NCI-H2227 treated with DMSO at 0.1 percent for 48 hours (cell line): ENCODE data around the gene FBXO5.
A peak's percentile ranks its signal among the peaks of the same experiment; 100 is the strongest.
"Not testable (repeated sequence)": the region's sequence is repeated elsewhere in the genome, so short reads cannot be mapped to it uniquely, and the experiment has no call there.

ENCODE experiments used
- DNase-seq: peaks from one replicate; lab custom pipeline; 2025; lab: John Stamatoyannopoulos, UW

FBXO5 gene

DNA sequence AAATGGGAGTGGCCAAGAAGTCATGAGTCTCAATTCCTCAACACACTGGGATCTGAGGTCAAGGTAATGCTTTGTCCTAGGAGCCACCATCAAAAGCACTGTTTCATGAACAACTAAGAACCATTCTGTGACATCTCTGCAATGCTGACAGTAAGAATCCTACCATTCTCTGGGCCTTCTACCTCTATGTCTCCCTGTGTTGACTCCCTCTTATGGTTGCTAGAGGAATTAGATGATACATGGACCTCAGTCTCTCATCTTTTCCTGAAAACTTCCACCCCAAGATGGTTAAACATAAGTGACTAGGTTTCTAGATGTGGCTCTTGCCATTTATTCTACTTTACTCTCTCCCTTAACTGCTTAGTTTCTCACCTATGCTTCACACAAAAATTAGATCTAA is 10.6 kb upstream of the FBXO5 start:
- no peak for DNase-seq

DNA sequence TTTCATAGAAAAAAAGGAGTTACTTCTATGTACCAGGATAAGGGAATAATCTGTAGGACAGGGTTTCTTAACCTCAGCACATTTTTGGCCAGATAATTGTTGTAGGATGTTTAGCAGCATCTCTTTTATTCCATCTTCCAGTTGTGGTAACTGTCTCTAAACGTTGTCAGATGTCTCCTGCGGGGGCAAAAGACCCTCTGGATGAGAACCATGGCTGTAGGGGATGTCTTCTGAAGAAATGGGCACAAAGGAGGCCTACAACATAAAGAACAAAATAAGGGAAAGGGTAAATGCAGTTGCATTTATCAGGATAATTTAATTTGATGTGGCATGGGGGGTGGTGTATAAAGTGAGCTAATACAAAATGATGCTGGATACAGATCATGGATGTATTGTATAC is 4.1 kb upstream of the FBXO5 start:
- no peak for DNase-seq

DNA sequence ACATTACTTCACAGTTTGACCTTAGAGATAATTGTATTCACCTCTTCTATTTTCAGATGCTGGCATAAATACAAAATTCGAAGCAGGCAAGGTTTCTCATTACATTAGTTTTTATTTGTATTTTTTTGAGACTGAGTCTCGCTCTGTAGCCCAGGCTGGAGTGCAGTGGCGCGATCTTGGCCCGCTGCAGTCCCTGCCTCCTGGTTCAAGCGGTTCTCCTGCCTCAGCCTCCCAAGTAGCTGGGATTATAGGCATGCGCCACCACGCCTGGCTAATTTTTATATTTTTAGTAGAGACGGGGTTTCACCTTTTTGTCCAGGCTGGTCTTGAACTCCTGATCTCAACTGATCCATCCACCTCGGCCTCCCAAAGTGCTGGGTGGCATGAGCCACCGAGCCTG is 2.5 kb upstream of the FBXO5 start:
- DNase-seq = not testable (repeated sequence)

DNA sequence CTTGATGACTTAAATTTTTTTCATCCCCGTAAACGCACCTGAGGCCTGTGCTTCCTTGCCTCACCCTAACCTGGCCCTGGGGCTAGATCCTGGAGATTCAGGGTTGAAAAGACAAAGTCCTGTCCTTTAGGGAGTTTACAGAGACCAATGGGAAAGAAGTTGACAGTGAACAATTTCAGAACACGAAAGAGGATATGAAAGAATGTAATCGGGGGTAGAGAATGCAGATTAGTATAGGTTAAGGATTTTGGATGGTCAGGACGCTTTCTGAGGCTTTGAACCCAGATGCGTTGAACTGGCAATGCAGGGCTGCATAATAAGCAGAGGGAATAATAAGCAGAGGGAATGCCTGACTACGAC is 1.7 kb upstream of the FBXO5 start:
- DNase-seq = no peak

DNA sequence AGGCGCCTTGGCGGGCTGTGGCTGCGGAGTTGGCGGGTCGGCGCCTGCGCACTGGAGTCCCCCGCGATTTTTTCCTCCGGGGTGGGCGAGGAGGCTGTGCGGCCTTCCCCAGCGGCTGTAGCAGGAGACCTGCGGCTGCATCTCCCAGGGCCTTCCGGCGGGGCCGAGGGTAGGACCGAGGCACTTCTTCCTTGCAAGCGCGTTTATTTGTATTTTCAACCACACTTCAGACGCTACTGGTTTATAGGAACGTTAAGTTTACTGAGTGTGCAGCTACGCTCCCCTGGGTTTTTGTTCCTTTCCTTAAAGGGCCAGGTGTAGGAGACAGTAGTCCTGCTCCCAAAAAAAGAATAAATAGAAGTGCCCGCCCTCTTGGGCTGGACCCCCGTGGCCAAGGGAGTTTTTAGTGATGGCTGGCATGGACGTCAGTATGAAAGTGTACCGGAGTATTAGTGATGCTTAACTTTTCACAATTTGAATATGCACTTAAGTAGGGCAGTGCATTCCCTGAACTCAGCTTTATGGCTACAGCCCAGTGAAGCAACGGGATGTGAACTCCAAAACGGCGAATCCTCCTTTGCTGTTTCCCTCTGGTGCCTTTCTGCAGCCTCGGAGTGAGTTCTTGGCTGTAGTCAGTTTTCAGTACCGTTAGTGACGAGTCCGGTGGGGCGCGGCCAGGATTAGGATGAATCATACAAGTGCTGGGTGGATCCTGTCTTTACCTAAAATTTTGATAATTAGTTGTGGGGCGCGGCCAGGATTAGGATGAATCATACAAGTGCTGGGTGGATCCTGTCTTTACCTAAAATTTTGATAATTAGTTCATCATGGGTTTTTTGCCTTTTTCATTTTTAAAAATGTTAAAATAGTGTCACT is 1.0 kb upstream of the FBXO5 start:
- peak; percentile 36 for DNase-seq

DNA sequence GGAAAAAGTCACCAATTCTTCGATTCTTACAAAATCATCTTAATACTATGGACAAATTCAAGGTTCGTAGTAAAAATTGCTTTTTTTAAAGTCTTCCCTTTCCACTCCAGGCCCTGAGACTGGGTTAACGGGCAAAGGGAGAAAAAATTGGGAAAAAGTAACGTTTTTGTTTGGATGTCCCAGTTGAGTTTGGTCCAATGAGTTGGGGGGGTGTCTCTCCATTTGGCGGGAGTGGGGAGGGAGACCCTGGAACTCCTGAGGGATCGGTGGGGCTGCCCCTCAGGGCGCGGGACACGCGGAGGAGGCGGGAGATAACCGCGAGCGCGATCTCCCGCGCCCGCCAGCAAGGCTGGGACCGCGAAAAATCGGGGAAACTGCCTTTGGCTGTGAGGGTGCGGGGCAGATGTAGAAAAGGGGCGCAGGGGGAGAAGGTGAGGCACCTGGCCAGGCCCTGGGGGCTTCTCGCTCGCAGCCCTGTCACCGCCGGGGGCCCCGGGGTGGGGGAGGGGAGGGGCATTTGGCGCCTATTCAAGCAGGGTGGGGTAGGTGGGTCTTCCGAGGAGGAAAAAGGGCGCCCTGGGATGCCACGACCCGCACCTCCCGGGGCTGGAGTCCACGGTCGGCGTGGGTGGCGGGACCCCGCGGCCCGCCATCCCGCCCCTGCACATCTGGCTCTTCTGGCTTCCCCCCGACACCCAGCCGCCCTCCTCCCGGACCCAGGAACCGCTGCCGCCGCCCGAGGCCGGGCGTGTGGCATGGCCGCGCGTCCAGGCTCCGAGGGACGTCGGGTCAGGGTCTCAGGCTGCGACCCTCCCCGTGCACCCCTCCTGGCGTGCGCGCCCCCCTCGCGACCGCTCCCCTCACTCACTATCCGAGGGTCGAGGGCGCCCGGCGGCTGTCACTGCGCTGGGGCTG is 595 bp downstream of the FBXO5 start:
- no peak for DNase-seq

DNA sequence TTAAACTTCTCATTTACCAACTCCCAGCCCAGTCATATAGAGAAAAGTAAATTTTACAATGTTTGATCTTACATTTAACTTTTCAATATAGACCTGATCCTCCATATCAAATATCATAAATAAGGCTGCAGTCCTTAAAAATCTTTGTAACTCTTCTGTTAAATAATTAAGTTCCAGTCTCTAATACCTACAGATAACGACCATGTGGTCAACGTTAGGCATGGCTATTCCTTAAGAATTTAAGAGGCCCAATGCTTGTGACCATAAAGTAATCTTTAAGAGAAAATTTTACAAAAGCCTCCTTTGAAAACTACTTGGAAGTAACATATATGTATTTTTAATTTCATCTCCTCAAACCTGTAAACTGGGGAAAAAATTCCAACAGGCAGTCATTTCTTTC is 1.6 kb downstream of the FBXO5 start:
- DNase-seq = no peak

DNA sequence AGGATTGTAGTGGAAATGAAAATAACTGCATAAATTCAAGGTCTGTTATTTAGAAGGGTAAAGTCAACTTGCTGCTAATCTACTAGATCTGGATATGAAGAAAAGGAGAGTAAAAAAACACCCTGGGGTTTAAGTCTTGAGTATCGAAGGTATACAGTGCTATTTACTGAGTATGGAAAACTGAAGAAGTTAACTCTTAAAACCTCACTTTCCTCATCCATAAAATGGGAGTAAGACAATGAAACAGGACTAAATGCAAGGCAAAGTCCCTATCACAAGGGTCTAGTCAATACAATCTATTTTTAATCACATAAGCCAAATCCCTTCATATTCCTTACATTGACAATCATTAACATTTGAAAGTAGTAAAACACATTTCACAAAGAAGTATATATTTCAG is 2.2 kb downstream of the FBXO5 start:
- no peak for DNase-seq

DNA sequence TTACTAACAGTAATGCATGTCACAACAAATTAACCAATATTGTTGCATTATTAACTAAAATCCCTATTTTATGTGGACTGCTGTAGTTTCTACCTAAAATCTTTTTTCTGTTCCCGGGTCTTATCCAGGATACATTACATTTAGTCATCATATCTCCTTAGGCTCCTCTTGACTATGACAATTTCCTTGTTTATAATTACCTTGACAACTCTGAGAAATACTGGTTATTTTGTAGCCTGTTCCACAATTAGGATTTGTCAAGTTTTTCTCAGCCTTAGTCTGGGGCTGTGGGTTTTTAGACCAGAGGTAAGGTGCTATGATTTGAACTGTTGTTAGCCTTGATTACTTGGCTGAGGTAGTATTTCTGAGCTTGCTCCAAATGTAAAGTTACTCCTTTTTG is 3.7 kb downstream of the FBXO5 start:
- no peak for DNase-seq

DNA sequence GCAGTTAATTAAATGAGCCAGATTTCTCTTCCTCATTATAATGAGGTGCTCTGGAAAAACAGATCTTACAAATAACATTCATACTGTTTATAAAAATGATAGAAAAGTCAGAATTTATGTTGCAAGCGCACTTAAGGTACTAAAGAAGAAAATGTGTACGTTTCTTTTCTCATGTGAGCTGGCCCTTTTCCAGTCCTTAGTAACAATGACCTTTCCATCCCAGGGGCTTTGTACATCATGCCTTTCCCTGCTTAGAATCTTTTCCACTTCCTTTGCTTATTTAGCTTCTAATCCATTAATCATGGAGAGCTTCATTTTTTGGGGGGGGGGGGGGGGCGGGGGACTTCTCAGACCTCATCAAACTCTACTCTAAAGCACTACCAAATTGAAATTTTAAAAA is 4.8 kb downstream of the FBXO5 start:
- no peak for DNase-seq

DNA sequence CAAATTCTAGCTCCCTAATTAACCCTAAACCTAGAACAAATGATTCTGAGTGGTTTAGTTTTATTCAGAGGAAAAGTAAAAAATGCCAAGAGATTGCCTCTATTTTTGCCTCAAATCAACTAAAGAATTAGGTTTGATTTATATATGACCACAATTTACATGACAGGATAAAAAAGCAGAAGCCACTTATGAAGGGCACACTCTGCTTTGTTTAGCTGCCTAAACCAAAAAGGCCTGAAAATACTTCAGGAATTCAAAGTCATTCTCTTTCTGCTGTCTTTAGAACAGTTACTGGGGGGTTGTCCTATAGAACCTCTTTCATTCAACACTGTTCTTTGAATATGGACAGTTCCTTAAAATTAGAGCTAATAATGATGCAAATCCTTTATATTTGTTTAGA is 5.3 kb downstream of the FBXO5 start:
- no peak for DNase-seq

DNA sequence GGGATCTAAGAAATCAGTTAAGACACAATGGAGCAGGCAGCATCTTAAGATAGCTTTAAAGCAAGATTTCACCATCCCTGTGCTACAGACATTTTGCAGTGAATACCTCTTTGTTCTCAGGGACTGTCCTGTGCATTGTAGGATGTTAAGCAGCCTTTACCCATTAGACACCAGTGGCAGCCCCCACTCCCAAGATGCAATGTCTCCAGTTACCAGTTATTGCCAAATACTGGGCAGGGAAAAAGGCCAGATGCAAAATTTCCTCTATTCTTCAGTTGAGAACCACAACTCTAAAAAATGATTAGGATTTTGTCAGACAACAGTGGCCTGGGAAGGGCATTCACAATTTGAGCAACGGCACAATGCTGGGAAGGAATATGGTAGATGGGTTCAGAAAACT is 6.1 kb downstream of the FBXO5 start:
- DNase-seq = no peak

DNA sequence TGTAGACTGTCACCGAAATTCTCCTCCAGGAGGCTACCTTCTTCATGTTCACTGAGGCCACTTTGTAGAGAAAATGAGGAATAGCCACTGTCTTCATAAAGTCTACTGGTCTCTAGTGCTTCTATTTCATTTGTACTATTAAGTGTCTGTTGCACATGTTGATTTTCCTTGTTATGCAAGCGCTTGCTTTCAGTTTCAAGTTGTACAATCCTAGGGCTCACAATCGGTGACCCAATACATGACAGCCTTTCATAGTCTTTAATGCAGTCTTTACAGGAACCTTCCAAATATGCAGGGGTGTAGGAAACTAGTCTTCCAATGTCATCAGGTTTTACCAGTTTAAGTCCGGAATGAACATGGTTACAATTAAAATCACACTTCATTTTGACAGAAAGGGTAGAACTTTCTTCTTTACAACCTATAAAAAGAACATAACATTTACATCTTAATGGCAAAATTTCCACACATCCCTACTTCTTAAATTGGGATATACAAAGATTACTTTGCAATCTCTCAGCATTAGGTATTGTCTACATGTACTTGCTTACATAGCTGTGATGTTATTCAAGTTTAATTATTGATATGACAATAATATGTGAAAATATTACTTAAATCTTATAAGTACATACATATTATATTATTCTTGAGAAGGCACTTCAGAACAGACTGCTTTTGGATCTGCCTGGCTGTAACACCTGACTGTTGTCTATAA is 7.5 kb downstream of the FBXO5 start:
- DNase-seq = no peak

DNA sequence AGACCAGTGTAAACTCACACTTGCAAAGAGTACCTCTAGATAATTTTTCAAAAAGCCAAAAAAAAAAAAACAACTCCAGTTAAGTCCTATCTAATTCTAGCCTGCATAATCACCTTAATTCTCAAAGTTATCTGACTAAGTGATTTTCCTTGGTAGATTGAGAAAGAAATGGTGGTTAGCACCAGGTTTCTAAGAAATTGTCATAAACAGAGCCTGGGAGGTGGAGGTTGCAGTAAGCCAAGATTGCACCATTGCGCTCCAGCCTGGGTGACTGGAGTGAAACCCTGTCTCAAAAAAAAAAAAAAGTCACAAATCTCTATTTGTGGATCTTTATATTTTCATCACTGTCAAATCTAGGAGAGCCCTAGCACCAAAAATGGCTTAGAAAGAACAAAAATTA is 8.9 kb downstream of the FBXO5 start:
- DNase-seq = no peak

DNA sequence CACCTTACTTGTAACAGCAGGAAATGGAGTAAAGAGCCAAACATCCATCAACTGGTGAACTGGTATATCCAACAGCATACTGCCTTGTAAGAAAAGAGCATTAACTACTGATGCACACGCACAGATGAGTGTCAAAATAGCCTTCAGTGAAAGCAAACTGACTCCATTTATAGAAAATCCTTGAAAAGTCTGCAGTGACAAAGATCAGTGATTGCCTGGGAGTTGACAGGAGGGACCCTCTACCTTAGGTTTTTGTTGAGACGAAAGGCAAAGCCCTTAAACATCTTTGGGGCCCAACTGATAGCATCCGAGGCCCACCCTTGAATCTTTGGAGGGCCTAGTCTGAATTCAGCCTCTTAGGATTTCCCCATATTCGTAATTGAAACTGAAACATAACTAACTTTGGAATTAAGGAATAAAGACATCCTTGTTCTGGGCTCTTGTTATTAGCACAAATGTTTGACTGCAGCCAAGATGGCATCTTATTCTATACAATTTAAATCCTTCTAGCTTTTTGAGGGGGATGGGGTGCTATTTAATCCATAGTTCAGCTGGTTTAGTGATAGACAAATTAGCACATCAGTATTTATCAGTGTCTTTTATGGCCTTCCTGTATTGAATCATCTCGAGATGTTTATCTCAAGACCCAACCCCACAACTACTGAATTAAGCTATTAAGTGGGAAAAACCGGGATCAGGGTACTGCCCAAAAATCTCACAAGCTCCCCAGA is 13.0 kb downstream of the FBXO5 start:
- no peak for DNase-seq

DNA sequence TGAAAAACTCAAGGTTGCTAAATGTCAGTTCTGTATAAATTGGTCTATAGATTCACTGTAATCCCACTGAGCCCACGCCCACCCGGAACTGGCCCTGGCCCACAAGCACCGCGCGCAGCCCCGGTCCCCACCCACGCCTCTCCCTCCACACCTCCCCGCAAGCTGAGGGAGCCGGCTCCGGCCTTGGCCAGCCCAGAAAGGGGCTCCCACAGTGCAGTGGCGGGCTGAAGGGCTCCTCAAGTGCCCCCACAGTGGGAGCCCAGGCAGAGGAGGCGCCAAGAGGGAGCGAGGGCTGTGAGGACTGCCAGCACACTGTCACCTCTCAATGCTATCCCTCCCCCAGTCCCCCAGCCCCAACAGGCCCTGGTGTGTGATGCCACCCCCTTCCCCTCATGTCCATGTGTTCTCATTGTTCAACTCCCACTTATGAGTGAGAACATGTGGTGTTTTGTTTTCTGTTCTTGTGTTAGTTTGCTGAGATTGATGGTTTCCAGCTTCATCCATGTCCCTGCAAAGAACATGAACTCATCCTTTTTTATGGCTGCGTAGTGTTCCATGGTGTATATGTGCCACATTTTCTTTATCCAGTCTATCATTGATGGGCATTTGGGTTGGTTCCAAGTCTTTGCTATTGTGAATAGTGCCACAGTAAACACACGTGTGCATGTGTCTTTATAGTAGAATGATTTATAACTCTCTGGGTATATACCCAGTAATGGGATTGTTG is 16.5 kb downstream of the FBXO5 start:
- DNase-seq = not testable (repeated sequence)

DNA sequence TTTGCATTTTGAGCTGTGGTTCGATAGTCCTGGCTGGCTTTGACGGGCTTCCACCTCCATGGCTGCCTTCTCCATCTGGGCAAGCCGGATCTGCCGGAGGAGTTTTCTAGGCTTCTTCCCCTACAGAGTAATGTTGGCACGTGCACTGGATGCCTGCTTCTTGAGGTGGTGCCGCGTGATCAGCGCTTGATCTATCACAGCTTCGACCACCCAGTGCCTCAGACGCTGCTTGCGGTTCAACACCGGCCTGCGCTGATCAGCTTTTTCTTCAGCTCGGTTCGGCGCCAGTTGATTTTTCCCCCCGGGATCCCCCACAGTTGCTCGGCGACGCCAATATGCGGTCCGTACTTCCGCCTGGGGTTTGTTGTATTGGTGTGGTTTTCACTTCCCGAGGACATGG is 23.5 kb downstream of the FBXO5 start:
- no peak for DNase-seq

DNA sequence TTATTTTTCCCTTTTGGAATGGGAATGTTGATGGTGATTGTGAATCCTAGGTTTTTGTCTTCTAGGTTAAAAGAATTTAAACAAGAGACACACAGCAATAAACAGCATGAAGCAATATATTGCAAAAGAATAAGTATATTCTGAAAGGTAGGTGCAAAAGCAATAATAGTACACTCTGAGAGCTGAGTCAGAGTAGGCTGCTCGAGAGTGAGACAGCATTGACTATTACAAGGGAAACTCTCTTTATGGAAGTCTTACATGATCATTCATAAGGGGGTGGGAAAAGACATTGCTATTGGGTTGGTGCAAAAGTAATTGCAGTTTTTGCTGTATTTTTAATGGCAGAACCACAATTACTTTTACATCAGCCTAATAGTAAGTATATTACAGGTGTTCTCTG is 25.0 kb downstream of the FBXO5 start:
- DNase-seq = no peak

DNA sequence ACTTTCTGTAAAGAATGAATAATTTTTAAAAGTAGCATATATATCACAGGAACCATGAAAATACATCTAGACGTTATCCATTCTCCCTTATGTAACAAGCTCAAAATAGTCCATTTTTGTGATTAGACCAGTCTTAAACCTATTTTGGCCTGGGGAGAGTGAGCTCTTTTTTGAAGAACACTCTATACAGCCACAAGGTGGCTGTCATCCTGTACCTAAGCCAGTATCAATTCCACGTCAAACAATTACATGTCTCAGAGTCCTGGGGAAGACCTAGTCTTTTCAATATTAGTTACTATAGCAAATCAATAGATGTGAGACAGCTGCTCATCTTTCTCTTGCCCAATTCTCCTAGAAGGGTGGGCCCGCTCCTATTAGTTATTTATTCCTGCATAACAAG is 28.4 kb downstream of the FBXO5 start:
- no peak for DNase-seq

DNA sequence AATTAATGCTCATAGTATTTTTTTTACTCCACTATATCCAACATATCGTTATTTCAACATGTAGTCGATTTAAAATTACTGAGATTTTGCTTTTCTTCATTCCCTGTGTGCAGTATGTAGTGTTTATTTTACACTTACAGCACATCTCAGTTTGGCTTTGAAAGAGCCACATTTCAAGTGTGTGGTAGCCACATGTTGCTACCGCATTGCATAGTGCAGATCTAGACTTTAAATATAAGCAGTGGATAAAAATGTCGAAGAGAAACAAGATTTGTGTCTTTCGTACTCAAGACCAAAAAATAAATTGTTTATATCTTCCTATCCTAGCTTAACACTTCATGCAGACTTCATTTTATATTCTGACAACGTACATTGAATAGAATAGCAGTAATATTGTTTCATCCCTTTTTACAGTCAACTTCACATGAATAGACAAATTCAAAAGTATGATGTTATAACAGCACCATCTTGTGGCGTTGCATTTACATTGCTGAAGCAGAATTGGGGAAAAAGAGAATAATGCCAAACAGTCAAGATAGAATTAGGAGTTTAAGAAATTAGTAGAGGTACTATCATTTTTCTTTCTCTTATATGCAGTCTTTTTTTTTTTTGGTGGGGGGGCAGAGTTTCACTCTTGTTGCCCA is 29.9 kb downstream of the FBXO5 start:
- DNase-seq = peak; percentile 1

DNA sequence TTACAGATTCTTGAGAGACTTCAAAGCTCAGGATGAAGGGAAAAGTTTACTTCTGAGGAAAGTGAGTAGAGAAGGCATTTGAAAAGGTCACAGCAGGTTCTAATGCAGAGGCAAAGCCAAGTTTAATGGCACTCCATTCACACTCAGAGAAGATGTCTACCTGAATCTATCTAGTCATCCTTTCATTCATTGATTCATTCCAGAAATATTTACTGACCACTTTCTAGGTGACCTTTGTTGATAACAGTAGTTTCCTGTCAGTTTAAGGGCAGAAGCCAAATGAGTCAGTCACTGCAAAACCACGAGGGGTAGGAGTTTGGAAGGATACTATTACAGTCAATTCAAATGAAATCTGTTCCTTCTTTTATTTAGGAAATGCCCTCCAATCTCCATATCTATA is 30.8 kb downstream of the FBXO5 start:
- no peak for DNase-seq
